ENCODE results near the gene TRAPPC10. TPM values are rescaled to one million over a fixed set of nuclear protein-coding genes. Genes with fewer than 3 reads are reported as not detected.
"Not testable (repeated sequence)": the region's sequence is repeated elsewhere in the genome, so short reads cannot be mapped to it uniquely, and the experiment has no call there.

Gene TRAPPC10
- total RNA-seq, 4 donors from 2014 or later: 17.8 to 58.1 (median 32.4) TPM

GRCh38 chr21:44090325-44090724 lies 78.2 kb downstream of the TRAPPC10 start:
- H3K4me1 ChIP-seq: peaks cover 0 to 14% (median 0%) of the 10 kb centered on the region in 3 donors
- H3K36me3 ChIP-seq: peaks cover 0 to 99% of the 10 kb centered on the region in 2 donors
- no peak for TF ChIP-seq CTCF (IDR thresholded peaks at IDR 0.05)
- no peak for TF ChIP-seq POLR2A (IDR thresholded peaks at IDR 0.05)
- no peak for TF ChIP-seq POLR2AphosphoS5 (IDR thresholded peaks at IDR 0.05)
- no peak for TF ChIP-seq EP300 (IDR thresholded peaks at IDR 0.05)
- no peak for ATAC-seq
- H3K27ac ChIP-seq: no peak overlapping the region
- no peaks in the 10 kb centered on the region for H3K27me3 ChIP-seq
- 76 to 80% methylated on average over 1 to 2 of the region's 8 CpGs for WGBS, 2 donors (ENCODE audit: low coverage in 1 of 2)
- no peaks in the 10 kb centered on the region for H3K9me3 ChIP-seq
- H3K4me3 ChIP-seq: no peak overlapping the region

- no peak for ATAC-seq
- H3K9me3 ChIP-seq: no peaks in the 10 kb centered on the region
- H3K27ac ChIP-seq: no peak overlapping the region
- peaks cover 0 to 84% of the 10 kb centered on the region in 2 donors for H3K36me3 ChIP-seq
- TF ChIP-seq CTCF (IDR thresholded peaks at IDR 0.05) (no peak), POLR2AphosphoS5 (IDR thresholded peaks at IDR 0.05) (no peak), EP300 (IDR thresholded peaks at IDR 0.05) (no peak), POLR2A (IDR thresholded peaks at IDR 0.05) (no peak)
- no peak overlapping the region for H3K4me3 ChIP-seq
- WGBS, 2 donors (ENCODE audit: low coverage in 1 of 2): 68 to 77% methylated on average over 5 to 8 of the region's 9 CpGs
- H3K27me3 ChIP-seq: no peaks in the 10 kb centered on the region
- H3K4me1 ChIP-seq: peaks cover 0 to 3% (median 0%) of the 10 kb centered on the region in 3 donors
These were observed 80.1 kb downstream of the TRAPPC10 start for GRCh38 chr21:44092211-44092610.

GRCh38 chr21:44093761-44094160 lies 81.7 kb downstream of the TRAPPC10 start:
- TF ChIP-seq POLR2AphosphoS5 (IDR thresholded peaks at IDR 0.05): no peak
- no peak for TF ChIP-seq POLR2A (IDR thresholded peaks at IDR 0.05)
- no peak for TF ChIP-seq EP300 (IDR thresholded peaks at IDR 0.05)
- no peak for TF ChIP-seq CTCF (IDR thresholded peaks at IDR 0.05)
- ATAC-seq: no peak
- no peaks in the 10 kb centered on the region for H3K4me1 ChIP-seq
- H3K36me3 ChIP-seq: peaks cover 0 to 69% of the 10 kb centered on the region in 2 donors
- 97 to 100% methylated on average over 1 to 5 of the region's 9 CpGs for WGBS, 2 donors (ENCODE audit: low coverage in 1 of 2)
- H3K27me3 ChIP-seq: no peaks in the 10 kb centered on the region
- H3K27ac ChIP-seq: no peak overlapping the region
- no peaks in the 10 kb centered on the region for H3K9me3 ChIP-seq
- H3K4me3 ChIP-seq: no peak overlapping the region

GRCh38 chr21:44094832-44095231 lies 82.7 kb downstream of the TRAPPC10 start:
- Histone ChIP-seq H3K36me3 (peaks cover 0 to 58% of the 10 kb centered on the region in 2 donors), H3K9me3 (no peaks in the 10 kb centered on the region), H3K4me1 (no peaks in the 10 kb centered on the region), H3K4me3 (no peak overlapping the region), H3K27ac (no peak overlapping the region), H3K27me3 (no peaks in the 10 kb centered on the region)
- ATAC-seq: no peak
- TF ChIP-seq POLR2A (IDR thresholded peaks at IDR 0.05) (no peak), EP300 (IDR thresholded peaks at IDR 0.05) (no peak), CTCF (IDR thresholded peaks at IDR 0.05) (no peak), POLR2AphosphoS5 (IDR thresholded peaks at IDR 0.05) (no peak)
- WGBS, 2 donors (ENCODE audit: low coverage in 1 of 2): 71 to 92% methylated on average over 1 of the region's 1 CpG

- not testable (repeated sequence) for H3K27ac ChIP-seq, H3K4me1 ChIP-seq, ATAC-seq, H3K9me3 ChIP-seq, H3K27me3 ChIP-seq, H3K4me3 ChIP-seq
- peaks cover 0 to 21% of the 10 kb centered on the region in 2 donors for H3K36me3 ChIP-seq
- no CpG with 5 or more reads among the region's 6 CpGs for WGBS, 2 donors (ENCODE audit: low coverage in 1 of 2)
These were observed 86.4 kb downstream of the TRAPPC10 start for GRCh38 chr21:44098507-44098906.

GRCh38 chr21:44098964-44099363 lies 86.9 kb downstream of the TRAPPC10 start:
- H3K27me3 ChIP-seq, H3K4me3 ChIP-seq, H3K9me3 ChIP-seq, ATAC-seq, H3K4me1 ChIP-seq, H3K27ac ChIP-seq: not testable (repeated sequence)
- peaks cover 0 to 17% of the 10 kb centered on the region in 2 donors for H3K36me3 ChIP-seq
- WGBS, 2 donors (ENCODE audit: low coverage in 1 of 2): no CpG with 5 or more reads among the region's 13 CpGs

- H3K4me1 ChIP-seq, H3K9me3 ChIP-seq, H3K27me3 ChIP-seq, H3K36me3 ChIP-seq: not testable (repeated sequence)
- peak; percentile 97 for ATAC-seq
- Histone ChIP-seq H3K4me3 (peak within 1 kb of the TSS; percentile 47 to 59), H3K27ac (peak within 1 kb of the TSS; percentile 62 to 78 (median 66))
- WGBS, 2 donors (ENCODE audit: low coverage in 1 of 2): no CpG with 5 or more reads among the region's 66 CpGs
These were observed 95.0 kb downstream of the TRAPPC10 start, which contains the start of gene PWP2 for GRCh38 chr21:44107026-44107501. Gene PWP2 (plus strand): TSS chr21:44107399. CDS start chr21:44107417, 18 bp downstream.

- H3K36me3 ChIP-seq, H3K9me3 ChIP-seq, H3K27me3 ChIP-seq, H3K4me1 ChIP-seq: not testable (repeated sequence)
- H3K27ac ChIP-seq: peak overlapping the region; percentile 62 to 78 (median 66)
- peak overlapping the region; percentile 47 to 59 for H3K4me3 ChIP-seq
- WGBS, 2 donors (ENCODE audit: low coverage in 1 of 2): no CpG with 5 or more reads among the region's 31 CpGs
- peak; percentile 56 for ATAC-seq
These were observed 95.5 kb downstream of the TRAPPC10 start for GRCh38 chr21:44107589-44107988.

- not testable (repeated sequence) for H3K4me1 ChIP-seq, ATAC-seq
- WGBS, 2 donors (ENCODE audit: low coverage in 1 of 2): no CpG with 5 or more reads among the region's 33 CpGs
These were observed 101.7 kb downstream of the TRAPPC10 start for GRCh38 chr21:44113702-44114371.

More at GRCh38 chr21:44113702-44114371, 101.7 kb downstream of the TRAPPC10 start:
- not testable (repeated sequence) for H3K27me3 ChIP-seq, H3K27ac ChIP-seq, H3K36me3 ChIP-seq, H3K9me3 ChIP-seq, H3K4me3 ChIP-seq
